HG03139 (cell line): ENCODE data around the gene AURKAIP1.

Experiments used
- ATAC-seq: cut with Tn5 transposase; IDR thresholded peaks from one replicate; pipeline ENCODE4 v1.9.1; 2021; ENCODE audit not compliant: unreplicated experiment

Gene AURKAIP1

GRCh38 chr1:1335283-1335682 lies 39.7 kb downstream of the AURKAIP1 start:
- ATAC-seq, result no peak

GRCh38 chr1:1334835-1335234 lies 40.2 kb downstream of the AURKAIP1 start:
- ATAC-seq, result no peak

- ATAC-seq, result no peak
Observed at GRCh38 chr1:1333551-1334241, 41.3 kb downstream of the AURKAIP1 start.

GRCh38 chr1:1332774-1333480 lies 42.1 kb downstream of the AURKAIP1 start:
- ATAC-seq, result no peak

- no peak for ATAC-seq
Observed at GRCh38 chr1:1332031-1332755, 42.8 kb downstream of the AURKAIP1 start.

- no peak for ATAC-seq
Observed at GRCh38 chr1:1331068-1331965, 43.7 kb downstream of the AURKAIP1 start, which contains the start of gene TAS1R3. Gene TAS1R3, plus strand, starts transcription at chr1:1331280. Its CDS starts 66 bp downstream, at chr1:1331346.

- ATAC-seq, result no peak
Observed at GRCh38 chr1:1330366-1331067, 44.5 kb downstream of the AURKAIP1 start.

- no peak for ATAC-seq
Observed at GRCh38 chr1:1329304-1330210, 45.5 kb downstream of the AURKAIP1 start.

GRCh38 chr1:1328254-1328653 lies 46.8 kb downstream of the AURKAIP1 start:
- ATAC-seq, result no peak

GRCh38 chr1:1327291-1327690 lies 47.7 kb downstream of the AURKAIP1 start:
- no peak for ATAC-seq

- no peak for ATAC-seq
Observed at GRCh38 chr1:1326075-1326605, 48.9 kb downstream of the AURKAIP1 start.

GRCh38 chr1:1325288-1326074 lies 49.5 kb downstream of the AURKAIP1 start:
- no peak for ATAC-seq

GRCh38 chr1:1324524-1325287 lies 50.3 kb downstream of the AURKAIP1 start, which contains the start of the genes CPTP and INTS11:
Gene CPTP, plus strand, starts transcription at chr1:1324802. Its CDS starts 2,109 bp downstream, at chr1:1326911.
Gene INTS11, minus strand, starts transcription at chr1:1324660. Its CDS starts 52 bp downstream, at chr1:1324608.
- peak; percentile 66 for ATAC-seq

GRCh38 chr1:1324084-1324523 lies 50.9 kb downstream of the AURKAIP1 start:
- peak; percentile 22 for ATAC-seq
